Calu3 (cell line): ENCODE measurements around the gene ARMS2. TPM values are rescaled to one million over a fixed set of nuclear protein-coding genes. Genes with fewer than 3 reads are reported as not detected.

Source experiments
- BruUV-seq: library from RNA; stranded (reverse); fragments of 400-500 nt; replicated peaks from 2 replicates; lab custom pipeline; 2021; lab: Mats Ljungman, UMichigan
- CTCF ChIA-PET: fragments of 300-600 bp; sonication (Branson Sonifier 250); formaldehyde crosslinking; loops from one replicate; lab custom pipeline; 2022; ENCODE audit warnings: antibody characterized with exemption; lab: Charles Lee
- DNase-seq: peaks from one replicate; pipeline ENCODE4 v3.0.0; 2022
- H3K27ac Mint-ChIP-seq: one replicate; pipeline ENCODE4 v1.8.0; 2022; ENCODE audit warnings: mixed read lengths; ENCODE audit not compliant: unreplicated experiment
- H3K27me3 Mint-ChIP-seq: one replicate; pipeline ENCODE4 v1.8.0; 2022; ENCODE audit warnings: mixed read lengths; ENCODE audit not compliant: unreplicated experiment
- H3K36me3 Mint-ChIP-seq: one replicate; pipeline ENCODE4 v1.8.0; 2022; ENCODE audit warnings: mild to moderate bottlenecking, moderate library complexity, mixed read lengths; ENCODE audit not compliant: insufficient read depth, unreplicated experiment
- H3K4me1 Mint-ChIP-seq: one replicate; pipeline ENCODE4 v1.8.0; 2022; ENCODE audit warnings: mild to moderate bottlenecking, low read depth, mixed read lengths; ENCODE audit not compliant: unreplicated experiment
- H3K4me3 Mint-ChIP-seq: one replicate; pipeline ENCODE4 v1.8.0; 2022; ENCODE audit warnings: mild to moderate bottlenecking, low read depth, moderate library complexity, mixed read lengths; ENCODE audit not compliant: unreplicated experiment
- H3K9me3 Mint-ChIP-seq: one replicate; pipeline ENCODE4 v1.8.0; 2022; ENCODE audit warnings: low read depth, mixed read lengths; ENCODE audit not compliant: unreplicated experiment
- CTCF ChIP-seq: fragments of 200-600 bp; IDR thresholded peaks from one replicate; pipeline ENCODE4 v1.8.0; 2022; ENCODE audit warnings: antibody characterized with exemption; ENCODE audit not compliant: unreplicated experiment
- intact Hi-C: fragments of 100-400 bp; cut with micrococcal nuclease; formaldehyde crosslinking; loops from one replicate; pipeline ENCODE4 v1.10.0; 2022; ENCODE audit not compliant: unreplicated experiment
- total RNA-seq: library from RNA; stranded (reverse); gene quantifications from 2 replicates; pipeline ENCODE4 v1.2.3, GENCODE V29; 2022

The ARMS2 gene
- total RNA-seq, 1 experiment from 2014 or later = not detected

DNA sequence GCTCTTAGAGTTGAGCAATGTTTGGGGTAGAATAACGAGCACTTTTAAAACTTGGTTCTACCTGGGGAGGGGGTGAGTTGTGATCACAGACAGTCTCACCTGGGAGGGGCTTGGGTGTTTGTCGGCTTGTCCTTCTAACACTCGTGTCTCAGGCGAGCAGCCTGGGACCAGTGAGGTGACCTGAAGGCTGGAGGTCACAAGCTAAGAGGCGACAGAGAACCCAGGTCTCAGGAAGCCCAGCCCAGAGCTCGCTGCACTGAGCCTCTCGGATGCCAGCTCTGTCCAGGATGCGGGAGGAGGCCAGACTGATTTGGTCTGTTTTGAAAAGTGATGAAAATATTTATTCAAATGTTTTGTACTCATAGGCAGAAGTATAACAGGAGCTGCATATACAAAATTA is 18.7 kb downstream of the ARMS2 start:
- no peak for TF ChIP-seq CTCF
- DNase-seq = no peak
- H3K4me3 Mint-ChIP-seq = no peak overlapping the region
- no peaks in the 10 kb centered on the region for H3K4me1 Mint-ChIP-seq
- peaks cover 43% of the 10 kb centered on the region for H3K27me3 Mint-ChIP-seq
- no peaks in the 10 kb centered on the region for H3K36me3 Mint-ChIP-seq
- H3K27ac Mint-ChIP-seq = no peak overlapping the region
- CTCF ChIA-PET = no interaction called here
- H3K9me3 Mint-ChIP-seq = no peaks in the 10 kb centered on the region
- intact Hi-C loops = no loop called here
- no TSS peak for BruUV-seq

DNA sequence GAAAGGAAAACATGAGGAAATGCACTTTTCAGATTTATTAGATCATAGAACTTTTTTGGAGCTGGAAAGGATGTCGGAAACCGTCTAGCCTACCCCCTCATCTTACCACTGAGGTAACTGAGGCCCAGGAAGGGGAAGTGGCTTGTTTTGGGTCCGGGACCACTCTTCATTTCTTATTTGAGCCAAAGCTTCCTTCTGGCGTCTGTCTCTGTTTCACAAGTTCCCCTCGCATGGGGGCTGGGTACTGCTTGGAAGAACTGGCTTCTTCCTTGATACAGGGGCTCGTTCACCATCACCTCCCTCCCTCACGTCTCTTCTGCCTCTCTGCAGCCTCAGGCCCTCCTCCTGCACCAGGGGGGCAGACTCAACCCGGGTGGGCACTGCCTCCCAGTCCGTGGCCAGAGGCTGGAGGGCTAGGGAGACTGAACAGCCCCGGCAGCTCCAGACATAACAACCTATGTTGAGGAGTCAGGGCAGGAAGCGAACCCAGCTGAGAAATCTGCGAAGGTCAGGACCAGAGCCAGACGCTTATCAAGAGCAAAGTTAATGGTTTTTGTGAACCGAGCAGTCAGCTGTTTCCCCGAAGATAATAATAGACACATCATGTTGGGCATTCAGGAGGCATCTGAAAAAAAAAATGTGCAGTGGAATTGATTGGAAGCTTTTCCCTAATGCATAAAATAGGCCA is 19.8 kb downstream of the ARMS2 start:
- CTCF ChIA-PET = no interaction called here
- no peak overlapping the region for H3K27ac Mint-ChIP-seq
- intact Hi-C loops = no loop called here
- no peaks in the 10 kb centered on the region for H3K4me1 Mint-ChIP-seq
- H3K9me3 Mint-ChIP-seq = no peaks in the 10 kb centered on the region
- DNase-seq = no peak
- peaks cover 43% of the 10 kb centered on the region for H3K27me3 Mint-ChIP-seq
- no peaks in the 10 kb centered on the region for H3K36me3 Mint-ChIP-seq
- no TSS peak for BruUV-seq
- H3K4me3 Mint-ChIP-seq = no peak overlapping the region
- no peak for TF ChIP-seq CTCF

GRCh38 chr10:122475100-122475499 is 20.6 kb downstream of the ARMS2 start:
- CTCF ChIA-PET = no interaction called here
- Mint-ChIP-seq H3K4me1 (no peaks in the 10 kb centered on the region), H3K27me3 (peaks cover 43% of the 10 kb centered on the region), H3K36me3 (no peaks in the 10 kb centered on the region), H3K27ac (no peak overlapping the region), H3K9me3 (no peaks in the 10 kb centered on the region), H3K4me3 (no peak overlapping the region)
- TF ChIP-seq CTCF = no peak
- no TSS peak for BruUV-seq
- intact Hi-C loops = no loop called here
- DNase-seq = no peak

DNA sequence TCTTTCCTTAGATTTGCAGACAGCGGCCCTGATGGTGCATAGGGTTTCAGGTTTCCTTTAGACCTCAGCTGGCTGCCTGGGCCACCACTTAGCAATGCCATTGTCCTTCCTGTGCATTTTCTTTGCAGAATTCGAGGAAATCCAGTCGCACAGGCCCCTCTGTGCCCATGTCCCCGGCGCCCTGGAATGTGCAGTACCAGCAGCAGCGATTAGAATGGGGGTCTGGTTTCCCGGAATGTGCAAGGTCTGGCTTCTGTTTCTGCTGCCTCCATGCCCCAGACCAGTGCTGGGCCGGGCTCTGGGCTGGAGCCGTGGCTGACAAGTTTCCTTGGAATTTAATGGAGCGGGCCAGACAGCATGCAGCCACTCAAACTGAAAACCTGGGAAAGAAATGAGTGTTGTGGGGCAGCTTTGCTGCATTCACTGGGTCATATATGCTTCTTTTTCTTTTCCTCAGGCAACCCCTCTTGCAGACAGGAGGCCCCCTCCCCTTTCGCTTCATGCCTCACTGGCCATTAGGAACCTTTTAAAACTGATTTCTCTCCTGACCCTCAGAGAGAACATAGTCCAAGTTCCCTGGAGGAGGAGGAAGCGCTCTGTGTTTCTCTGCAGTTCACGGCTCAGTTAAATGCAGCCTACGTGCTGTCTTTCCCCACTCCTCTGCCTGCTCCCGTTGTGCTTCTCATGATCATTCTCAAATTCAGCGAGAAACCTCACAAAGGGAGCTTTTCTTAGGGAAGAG is 21.3 kb downstream of the ARMS2 start:
- BruUV-seq = no TSS peak
- CTCF ChIA-PET = no interaction called here
- Mint-ChIP-seq H3K27me3 (peaks cover 39% of the 10 kb centered on the region), H3K4me3 (no peak overlapping the region), H3K9me3 (no peaks in the 10 kb centered on the region), H3K36me3 (no peaks in the 10 kb centered on the region), H3K27ac (no peak overlapping the region), H3K4me1 (no peaks in the 10 kb centered on the region)
- DNase-seq = no peak
- no peak for TF ChIP-seq CTCF
- intact Hi-C loops = no loop called here
